A549 (cell line): Measurements from ENCODE around the gene ELL3.

Experiments used
- BHLHE40 ChIP-seq: IDR thresholded peaks from 2 replicates; pipeline ENCODE4 v1.6.1; 2012; ENCODE audit warnings: low read depth, low read length, inconsistent platforms
- CBX2 ChIP-seq: fragments of 200-600 bp; sonication (generic); IDR thresholded peaks from 2 replicates; pipeline ENCODE4 v1.6.1; 2016; ENCODE audit warnings: low read depth, mild to moderate bottlenecking, borderline replicate concordance
- CHD2 ChIP-seq: fragments of 150-350 bp; IDR thresholded peaks from 2 replicates; pipeline ENCODE4 v1.6.1; 2014; ENCODE audit warnings: low read length; ENCODE audit not compliant: partially characterized antibody
- CTCF ChIP-seq: fragments of >200 bp; sonication (Bioruptor Twin); formaldehyde crosslinking; IDR thresholded peaks from 3 replicates; pipeline ENCODE4 v1.5.1; 2016
- HDAC2 ChIP-seq: fragments of 200-600 bp; sonication (generic); IDR thresholded peaks from 2 replicates; pipeline ENCODE4 v1.6.1; 2016
- HEYL ChIP-seq: fragments of 250-450 bp; sonication (Bioruptor Pico); IDR thresholded peaks from 2 replicates; pipeline ENCODE4 v1.8.0; 2021; ENCODE audit warnings: mild to moderate bottlenecking, moderate library complexity
- HMGXB4 ChIP-seq: fragments of 250-450 bp; sonication (Bioruptor Pico); IDR thresholded peaks from 2 replicates; pipeline ENCODE4 v1.5.0; 2021; ENCODE audit warnings: mild to moderate bottlenecking, moderate library complexity, borderline replicate concordance
- MAFK ChIP-seq: fragments of 450-650 bp; IDR thresholded peaks from 2 replicates; pipeline ENCODE4 v1.6.1; 2014; ENCODE audit not compliant: partially characterized antibody
- MAX ChIP-seq: IDR thresholded peaks from 2 replicates; pipeline ENCODE4 v1.6.1; 2012
- NFE2L2 ChIP-seq: fragments of 150-350 bp; conservative IDR thresholded peaks from 2 replicates; pipeline ENCODE4 v1.6.1; 2014; ENCODE audit warnings: low read length
- PBX3 ChIP-seq: IDR thresholded peaks from 2 replicates; pipeline ENCODE4 v1.6.1; 2012
- POLR2A ChIP-seq: IDR thresholded peaks from 2 replicates; pipeline ENCODE4 v1.6.1; 2012; ENCODE audit warnings: mild to moderate bottlenecking, low read length
- RAD21 ChIP-seq, 2 experiments: fragments of >200 bp in 1 of 2; sonication (Bioruptor Twin) in 1 of 2; formaldehyde crosslinking in 1 of 2; IDR thresholded peaks in 1 of 2; conservative IDR thresholded peaks in 1 of 2; 2 replicates in 1 of 2; 3 replicates in 1 of 2; pipeline ENCODE4 v1.6.1; 2012 to 2018; ENCODE audit warnings: inconsistent platforms in 1 of 2
- RFX5 ChIP-seq: fragments of 450-650 bp; IDR thresholded peaks from 2 replicates; pipeline ENCODE4 v1.7.1; 2014; ENCODE audit warnings: antibody characterized with exemption, mild to moderate bottlenecking, moderate library complexity

GRCh38 chr15:43793647-43794046 is 16.9 kb upstream of the ELL3 start:
- TF ChIP-seq MAX (no peak), BHLHE40 (no peak), CTCF (no peak), PBX3 (no peak), POLR2A (no peak), NFE2L2 (no peak), HMGXB4 (CRISPR knock-in tag) (no peak), CBX2 (no peak), RAD21 (conservative IDR thresholded peaks at IDR 0.05 in 1 of 2, IDR thresholded peaks at IDR 0.05 in 1 of 2) (no peak), HEYL (CRISPR knock-in tag) (no peak), HDAC2 (no peak), CHD2 (no peak), RFX5 (no peak), MAFK (no peak)
